Right lobe of liver (tissue), 4 donors: ENCODE data around the gene PRUNE1.

Source experiments
- CTCF ChIP-seq, 4 donors: fragments of 200-600 bp in 3 of 4; fragments of 450-650 bp in 1 of 4; IDR thresholded peaks; one replicate each; pipeline versions ENCODE4 v1.5.1 to v1.8.0; 2016 to 2022; ENCODE audit warnings: antibody characterized with exemption in 4 of 4, mild to moderate bottlenecking in 2 of 4
- POLR2A ChIP-seq: fragments of 450-650 bp; IDR thresholded peaks from one replicate; pipeline ENCODE4 v1.6.1; 2017; ENCODE audit warnings: antibody characterized with exemption, mild to moderate bottlenecking
- donor health status: DM: no; HTN: no; CAD: no.
- donor health status: DM: no; HTN: no; CAD: no.
- donor health status: DM: no; HTN: yes; CAD: no.

DNA sequence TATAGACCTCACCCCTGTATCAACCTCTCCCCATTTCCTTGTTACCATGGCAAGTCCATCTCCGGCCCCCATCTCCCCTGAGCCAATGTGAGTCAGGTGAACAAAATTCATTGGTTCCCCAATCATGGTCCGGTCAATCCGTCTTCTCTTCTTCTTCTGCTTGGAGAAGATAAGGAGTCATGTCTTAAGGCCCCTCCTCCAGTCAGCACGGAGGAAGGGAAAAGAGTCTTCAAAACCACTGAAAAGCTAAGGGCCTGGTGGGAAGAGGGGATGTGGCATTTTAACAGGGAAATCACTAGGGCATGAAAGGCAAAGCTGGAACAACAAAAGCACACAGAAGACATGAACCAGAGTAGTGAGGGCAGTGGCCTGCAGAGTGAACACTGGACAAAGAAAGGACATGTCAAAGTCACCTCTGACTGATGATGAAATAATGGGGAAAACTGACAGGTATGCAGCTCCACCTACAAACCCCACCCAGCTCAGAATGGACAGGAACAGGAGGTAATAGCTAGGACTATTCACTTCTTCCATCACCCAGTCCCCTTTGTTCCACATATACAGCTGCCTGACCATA, 46.8 kb downstream of the PRUNE1 start:
- TF ChIP-seq CTCF (IDR thresholded peaks at IDR 0.05), result no peak
- no peak for TF ChIP-seq POLR2A
